Measurements from ENCODE around the gene LYSET. TPM values are rescaled to one million over a fixed set of nuclear protein-coding genes. Genes with fewer than 3 reads are reported as not detected.
"Not testable (repeated sequence)": the region's sequence is repeated elsewhere in the genome, so short reads cannot be mapped to it uniquely, and the experiment has no call there.

Gene LYSET
- total RNA-seq, 1 donor from 2014 or later: 18.2 TPM

GRCh38 chr14:93169619-93170018, 15.5 kb upstream of the LYSET start:
- not testable (repeated sequence) for DNase-seq

GRCh38 chr14:93170141-93170540, 15.0 kb upstream of the LYSET start:
- DNase-seq: not testable (repeated sequence)

- DNase-seq: no peak
Observed at GRCh38 chr14:93171376-93171775, 13.7 kb upstream of the LYSET start.

GRCh38 chr14:93173943-93174395, 11.1 kb upstream of the LYSET start:
- no peak for DNase-seq

GRCh38 chr14:93174731-93175130, 10.4 kb upstream of the LYSET start:
- not testable (repeated sequence) for DNase-seq

- DNase-seq: no peak
Observed at GRCh38 chr14:93175492-93175891, 9.6 kb upstream of the LYSET start.

- DNase-seq: no peak
Observed at GRCh38 chr14:93183596-93184317, 1.4 kb upstream of the LYSET start.

GRCh38 chr14:93185349-93185720, 218 bp downstream of the LYSET start:
- DNase-seq: no peak

- no peak for DNase-seq
Observed at GRCh38 chr14:93186466-93186865, 1.3 kb downstream of the LYSET start.

- DNase-seq: no peak
Observed at GRCh38 chr14:93186956-93187355, 1.8 kb downstream of the LYSET start.

- DNase-seq: no peak
Observed at GRCh38 chr14:93195316-93195999, 10.3 kb downstream of the LYSET start.

GRCh38 chr14:93199031-93199430, 13.9 kb downstream of the LYSET start:
- no peak for DNase-seq

GRCh38 chr14:93200553-93200952, 15.4 kb downstream of the LYSET start:
- DNase-seq: no peak

- DNase-seq: no peak
Observed at GRCh38 chr14:93201155-93201704, 16.1 kb downstream of the LYSET start.

- peak; percentile 96 for DNase-seq
Observed at GRCh38 chr14:93206793-93207467, 21.8 kb downstream of the LYSET start, which contains the start of the genes GON7 and UBR7. TSS of gene GON7 (minus strand) at chr14:93207065. CDS start at chr14:93207037, 28 bp downstream. TSS of gene UBR7 (plus strand) at chr14:93207256. CDS start at chr14:93207292, 36 bp downstream.

- peak; percentile 74 for DNase-seq
Observed at GRCh38 chr14:93207468-93208308, 22.6 kb downstream of the LYSET start.

- no peak for DNase-seq
Observed at GRCh38 chr14:93212432-93212831, 27.3 kb downstream of the LYSET start.

GRCh38 chr14:93214598-93214997, 29.5 kb downstream of the LYSET start:
- no peak for DNase-seq

GRCh38 chr14:93219103-93219726, 34.1 kb downstream of the LYSET start:
- peak; percentile 79 for DNase-seq

- DNase-seq: no peak
Observed at GRCh38 chr14:93220509-93220908, 35.4 kb downstream of the LYSET start.

- DNase-seq: no peak
Observed at GRCh38 chr14:93223565-93223964, 38.4 kb downstream of the LYSET start.

- no peak for DNase-seq
Observed at GRCh38 chr14:93228550-93228949, 43.4 kb downstream of the LYSET start.

All from dermis blood vessel endothelial cell (primary cell).